Fibroblast of skin of scalp (primary cell): Measurements from ENCODE around the gene RAD51B.
A peak's percentile ranks its signal among the peaks of the same experiment; 100 is the strongest.

ENCODE experiments used
- DNase-seq: peaks from one replicate; pipeline ENCODE4 v3.0.0-alpha.2; 2013

Gene RAD51B

GRCh38 chr14:68495101-68496039 is 675.8 kb downstream of the RAD51B start:
- no peak for DNase-seq

GRCh38 chr14:68497011-68497410 is 677.4 kb downstream of the RAD51B start:
- peak; percentile 15 for DNase-seq

GRCh38 chr14:68499451-68499850 is 679.9 kb downstream of the RAD51B start:
- no peak for DNase-seq

GRCh38 chr14:68501171-68501570 is 681.6 kb downstream of the RAD51B start:
- no peak for DNase-seq

- DNase-seq, result no peak
Observed at GRCh38 chr14:68501614-68502052, 682.1 kb downstream of the RAD51B start.

- DNase-seq, result no peak
Observed at GRCh38 chr14:68502230-68502629, 682.7 kb downstream of the RAD51B start.

GRCh38 chr14:68503186-68503825 is 683.7 kb downstream of the RAD51B start:
- DNase-seq, result no peak

GRCh38 chr14:68504861-68505260 is 685.3 kb downstream of the RAD51B start:
- no peak for DNase-seq

- peak; percentile 82 for DNase-seq
Observed at GRCh38 chr14:68506021-68506644, 686.6 kb downstream of the RAD51B start.

- no peak for DNase-seq
Observed at GRCh38 chr14:68506645-68507419, 687.3 kb downstream of the RAD51B start.

- no peak for DNase-seq
Observed at GRCh38 chr14:68507544-68508081, 688.0 kb downstream of the RAD51B start.

GRCh38 chr14:68508581-68508980 is 689.0 kb downstream of the RAD51B start:
- DNase-seq, result no peak

- no peak for DNase-seq
Observed at GRCh38 chr14:68509188-68509983, 689.8 kb downstream of the RAD51B start.

GRCh38 chr14:68510201-68511128 is 690.9 kb downstream of the RAD51B start:
- peak; percentile 93 for DNase-seq

- no peak for DNase-seq
Observed at GRCh38 chr14:68511129-68512047, 691.8 kb downstream of the RAD51B start.

GRCh38 chr14:68512088-68512487 is 692.5 kb downstream of the RAD51B start:
- DNase-seq, result peak; percentile 43

- no peak for DNase-seq
Observed at GRCh38 chr14:68513137-68513536, 693.6 kb downstream of the RAD51B start.

GRCh38 chr14:68513838-68514607 is 694.4 kb downstream of the RAD51B start:
- DNase-seq, result no peak
